Liver (tissue), 9 donors: Measurements from ENCODE around the gene DLGAP4. TPM values are rescaled to one million over a fixed set of nuclear protein-coding genes. Genes with fewer than 3 reads are reported as not detected.

ENCODE experiments used
- DNase-seq: peaks from one replicate; pipeline ENCODE4 v3.0.0-alpha.2; 2017; ENCODE audit warnings: low spot score
- H3K27ac ChIP-seq, 2 donors: one replicate each; pipeline ENCODE4 v1.7.0; 2013; ENCODE audit warnings: inconsistent platforms in 2 of 2, low read length in 2 of 2, control low read depth in 1 of 2, low read depth in 1 of 2, mild to moderate bottlenecking in 1 of 2
- H3K27me3 ChIP-seq, 4 donors: one replicate each; pipeline versions ENCODE4 v1.6.1 to v1.7.0; 2013; ENCODE audit warnings: low read length in 3 of 4, inconsistent platforms in 1 of 4, mild to moderate bottlenecking in 1 of 4, moderate library complexity in 1 of 4; ENCODE audit not compliant: control insufficient read depth in 4 of 4, insufficient read depth in 4 of 4
- H3K36me3 ChIP-seq, 4 donors: one replicate each; pipeline versions ENCODE4 v1.6.1 to v1.7.0; 2013; ENCODE audit warnings: low read length in 3 of 4, mild to moderate bottlenecking in 3 of 4, low read depth in 1 of 4, moderate library complexity in 1 of 4; ENCODE audit not compliant: control insufficient read depth in 4 of 4, insufficient read depth in 3 of 4
- H3K4me1 ChIP-seq, 4 donors: one replicate each; pipeline versions ENCODE4 v1.6.1 to v1.7.0; 2013; ENCODE audit warnings: low read length in 3 of 4, mild to moderate bottlenecking in 3 of 4, moderate library complexity in 1 of 4; ENCODE audit not compliant: control insufficient read depth in 4 of 4, insufficient read depth in 4 of 4
- H3K4me3 ChIP-seq, 3 donors: one replicate each; pipeline versions ENCODE4 v1.6.1 to v1.7.0; 2013; ENCODE audit warnings: low read length in 3 of 3, control low read depth in 1 of 3, low read depth in 1 of 3, mild to moderate bottlenecking in 1 of 3
- H3K9ac ChIP-seq, 2 donors: one replicate each; pipeline ENCODE4 v1.7.0; 2013; ENCODE audit warnings: low read length in 2 of 2, mild to moderate bottlenecking in 2 of 2, moderate library complexity in 2 of 2, control low read depth in 1 of 2, low read depth in 1 of 2
- H3K9me3 ChIP-seq, 4 donors: one replicate each; pipeline versions ENCODE4 v1.6.1 to v1.7.0; 2013; ENCODE audit warnings: low read length in 3 of 4; ENCODE audit not compliant: control insufficient read depth in 4 of 4
- EGR1 ChIP-seq, 2 donors: IDR thresholded peaks; 2 replicates each; pipeline ENCODE4 v1.6.1; 2016 to 2018; ENCODE audit warnings: antibody characterized with exemption in 2 of 2, low read depth in 2 of 2
- FOXA1 ChIP-seq: IDR thresholded peaks from 2 replicates; pipeline ENCODE4 v1.6.1; 2016; ENCODE audit warnings: antibody characterized with exemption
- FOXA2 ChIP-seq: IDR thresholded peaks from 2 replicates; pipeline ENCODE4 v1.6.1; 2016; ENCODE audit warnings: antibody characterized with exemption
- GABPA ChIP-seq, 2 donors: IDR thresholded peaks in 1 of 2; conservative IDR thresholded peaks in 1 of 2; 2 replicates each; pipeline ENCODE4 v1.6.1; 2016; ENCODE audit warnings: antibody characterized with exemption in 2 of 2, mild to moderate bottlenecking in 1 of 2, moderate library complexity in 1 of 2
- HNF4A ChIP-seq, 2 donors: conservative IDR thresholded peaks; 2 replicates each; pipeline ENCODE4 v1.6.1; 2016; ENCODE audit warnings: antibody characterized with exemption in 2 of 2, mild to moderate bottlenecking in 2 of 2
- HNF4G ChIP-seq: IDR thresholded peaks from 2 replicates; pipeline ENCODE4 v1.6.1; 2016; ENCODE audit warnings: antibody characterized with exemption
- JUND ChIP-seq, 2 donors: IDR thresholded peaks; 2 replicates each; pipeline ENCODE4 v1.6.1; 2016; ENCODE audit warnings: antibody characterized with exemption in 2 of 2
- NR2F2 ChIP-seq: IDR thresholded peaks from 2 replicates; pipeline ENCODE4 v1.6.1; 2016; ENCODE audit warnings: antibody characterized with exemption
- RAD21 ChIP-seq, 2 donors: IDR thresholded peaks; 2 replicates each; pipeline ENCODE4 v1.6.1; 2016; ENCODE audit warnings: antibody characterized with exemption in 2 of 2, mild to moderate bottlenecking in 2 of 2
- RXRA ChIP-seq, 2 donors: IDR thresholded peaks; 2 replicates each; pipeline ENCODE4 v1.6.1; 2017 to 2018; ENCODE audit warnings: antibody characterized with exemption in 2 of 2, mild to moderate bottlenecking in 1 of 2
- SP1 ChIP-seq: IDR thresholded peaks from 2 replicates; pipeline ENCODE4 v1.6.1; 2018; ENCODE audit warnings: antibody characterized with exemption, mild to moderate bottlenecking
- TAF1 ChIP-seq: conservative IDR thresholded peaks from 2 replicates; pipeline ENCODE4 v1.6.1; 2016; ENCODE audit warnings: antibody characterized with exemption, mild to moderate bottlenecking
- YY1 ChIP-seq: IDR thresholded peaks from 2 replicates; pipeline ENCODE4 v1.6.1; 2016; ENCODE audit warnings: antibody characterized with exemption, mild to moderate bottlenecking
- WGBS: extraction: QIAGEN DNeasy Blood & Tissue Kit; methylation state at CpG from one replicate; pipeline ENCODE4 v1.1.7; 2013; 5-methylcytosine and 5-hydroxymethylcytosine counted together
- polyA plus RNA-seq, 2 donors: library from polyadenylated mRNA; stranded (reverse) in 1 of 2; unstranded in 1 of 2; fragments of 200-250 nt in 1 of 2; fragments of >200 nt in 1 of 2; fragmentation: Nextera tagmentation in 1 of 2; extraction: Ambion mirVana in 1 of 2; gene quantifications; one replicate each; pipeline versions ENCODE4 v1.2.1 to v1.2.3, GENCODE V29; 2013 to 2015
- total RNA-seq, 2 donors: library from RNA; depleted of rRNA; stranded (reverse); fragments of >200 nt; gene quantifications; one replicate each; pipeline ENCODE4 v1.2.3, GENCODE V29; 2014
- TF ChIP-seq, protein P1 (sequence below): IDR thresholded peaks from 2 replicates; pipeline ENCODE4 v1.6.1; 2016; ENCODE audit warnings: antibody characterized with exemption
- TF ChIP-seq, protein P2 (sequence below): IDR thresholded peaks from 2 replicates; pipeline ENCODE4 v1.6.1; 2016; ENCODE audit warnings: antibody characterized with exemption
- TF ChIP-seq, protein P3 (sequence below): IDR thresholded peaks from 2 replicates; pipeline ENCODE4 v1.6.1; 2016; ENCODE audit warnings: antibody characterized with exemption, mild to moderate bottlenecking
- TF ChIP-seq, protein P4 (sequence below): IDR thresholded peaks from 2 replicates; pipeline ENCODE4 v1.6.1; 2016; ENCODE audit warnings: antibody characterized with exemption
- donor health status: healthy.
- donor health status: healthy.
- donor health status: healthy.
- donor health status: healthy.
- donor health status: healthy.

The DLGAP4 gene
- total and polyA plus RNA-seq, 4 donors, result 2.9 to 18.7 (median 11.2) TPM

DNA sequence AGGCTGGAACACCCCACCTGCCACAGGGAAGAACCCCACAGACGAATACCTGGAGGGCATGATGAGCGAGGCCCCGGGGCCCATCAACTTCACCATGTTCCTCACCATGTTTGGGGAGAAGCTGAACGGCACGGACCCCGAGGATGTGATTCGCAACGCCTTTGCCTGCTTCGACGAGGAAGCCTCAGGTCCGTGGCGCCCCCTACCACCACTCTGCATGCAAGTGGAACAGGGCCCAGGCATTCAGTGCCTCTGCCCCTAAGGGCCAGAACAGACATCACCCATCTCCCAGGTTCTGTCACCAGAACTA is 241.8 kb downstream of the DLGAP4 start (continued):
- TF ChIP-seq, protein P1, sequence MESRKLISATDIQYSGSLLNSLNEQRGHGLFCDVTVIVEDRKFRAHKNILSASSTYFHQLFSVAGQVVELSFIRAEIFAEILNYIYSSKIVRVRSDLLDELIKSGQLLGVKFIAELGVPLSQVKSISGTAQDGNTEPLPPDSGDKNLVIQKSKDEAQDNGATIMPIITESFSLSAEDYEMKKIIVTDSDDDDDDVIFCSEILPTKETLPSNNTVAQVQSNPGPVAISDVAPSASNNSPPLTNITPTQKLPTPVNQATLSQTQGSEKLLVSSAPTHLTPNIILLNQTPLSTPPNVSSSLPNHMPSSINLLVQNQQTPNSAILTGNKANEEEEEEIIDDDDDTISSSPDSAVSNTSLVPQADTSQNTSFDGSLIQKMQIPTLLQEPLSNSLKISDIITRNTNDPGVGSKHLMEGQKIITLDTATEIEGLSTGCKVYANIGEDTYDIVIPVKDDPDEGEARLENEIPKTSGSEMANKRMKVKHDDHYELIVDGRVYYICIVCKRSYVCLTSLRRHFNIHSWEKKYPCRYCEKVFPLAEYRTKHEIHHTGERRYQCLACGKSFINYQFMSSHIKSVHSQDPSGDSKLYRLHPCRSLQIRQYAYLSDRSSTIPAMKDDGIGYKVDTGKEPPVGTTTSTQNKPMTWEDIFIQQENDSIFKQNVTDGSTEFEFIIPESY, result no peak

DNA sequence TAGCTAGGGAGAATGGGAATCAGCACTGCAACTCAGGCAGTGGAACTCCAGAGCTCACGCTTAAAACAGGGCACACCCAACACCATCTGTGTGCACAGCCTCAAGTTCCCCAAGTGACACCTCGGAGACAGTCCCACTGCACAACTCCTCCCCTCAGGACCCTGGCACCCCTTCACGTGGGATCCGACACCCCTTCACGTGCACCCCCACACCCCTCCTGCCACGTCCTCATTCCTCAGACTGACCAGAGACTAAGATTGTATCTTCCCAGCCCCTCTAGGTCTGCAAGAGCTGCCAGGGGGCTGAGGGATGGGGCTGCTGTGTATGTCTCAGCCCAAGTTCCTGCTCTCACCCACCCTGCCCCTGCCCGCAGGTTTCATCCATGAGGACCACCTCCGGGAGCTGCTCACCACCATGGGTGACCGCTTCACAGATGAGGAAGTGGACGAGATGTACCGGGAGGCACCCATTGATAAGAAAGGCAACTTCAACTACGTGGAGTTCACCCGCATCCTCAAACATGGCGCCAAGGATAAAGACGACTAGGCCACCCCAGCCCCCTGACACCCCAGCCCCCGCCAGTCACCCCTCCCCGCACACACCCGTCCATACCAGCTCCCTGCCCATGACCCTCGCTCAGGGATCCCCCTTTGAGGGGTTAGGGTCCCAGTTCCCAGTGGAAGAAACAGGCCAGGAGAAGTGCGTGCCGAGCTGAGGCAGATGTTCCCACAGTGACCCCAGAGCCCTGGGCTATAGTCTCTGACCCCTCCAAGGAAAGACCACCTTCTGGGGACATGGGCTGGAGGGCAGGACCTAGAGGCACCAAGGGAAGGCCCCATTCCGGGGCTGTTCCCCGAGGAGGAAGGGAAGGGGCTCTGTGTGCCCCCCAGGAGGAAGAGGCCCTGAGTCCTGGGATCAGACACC is 242.8 kb downstream of the DLGAP4 start:
- no peak for TF ChIP-seq HNF4G
- TF ChIP-seq NR2F2, result no peak
- no peak for TF ChIP-seq RXRA (IDR thresholded peaks at IDR 0.05)
- no peak for TF ChIP-seq JUND (IDR thresholded peaks at IDR 0.05)
- no peak for TF ChIP-seq SP1
- TF ChIP-seq FOXA1, result no peak
- TF ChIP-seq, protein P2, sequence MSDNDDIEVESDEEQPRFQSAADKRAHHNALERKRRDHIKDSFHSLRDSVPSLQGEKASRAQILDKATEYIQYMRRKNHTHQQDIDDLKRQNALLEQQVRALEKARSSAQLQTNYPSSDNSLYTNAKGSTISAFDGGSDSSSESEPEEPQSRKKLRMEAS, result no peak
- TF ChIP-seq YY1, result no peak
- TF ChIP-seq, protein P3, sequence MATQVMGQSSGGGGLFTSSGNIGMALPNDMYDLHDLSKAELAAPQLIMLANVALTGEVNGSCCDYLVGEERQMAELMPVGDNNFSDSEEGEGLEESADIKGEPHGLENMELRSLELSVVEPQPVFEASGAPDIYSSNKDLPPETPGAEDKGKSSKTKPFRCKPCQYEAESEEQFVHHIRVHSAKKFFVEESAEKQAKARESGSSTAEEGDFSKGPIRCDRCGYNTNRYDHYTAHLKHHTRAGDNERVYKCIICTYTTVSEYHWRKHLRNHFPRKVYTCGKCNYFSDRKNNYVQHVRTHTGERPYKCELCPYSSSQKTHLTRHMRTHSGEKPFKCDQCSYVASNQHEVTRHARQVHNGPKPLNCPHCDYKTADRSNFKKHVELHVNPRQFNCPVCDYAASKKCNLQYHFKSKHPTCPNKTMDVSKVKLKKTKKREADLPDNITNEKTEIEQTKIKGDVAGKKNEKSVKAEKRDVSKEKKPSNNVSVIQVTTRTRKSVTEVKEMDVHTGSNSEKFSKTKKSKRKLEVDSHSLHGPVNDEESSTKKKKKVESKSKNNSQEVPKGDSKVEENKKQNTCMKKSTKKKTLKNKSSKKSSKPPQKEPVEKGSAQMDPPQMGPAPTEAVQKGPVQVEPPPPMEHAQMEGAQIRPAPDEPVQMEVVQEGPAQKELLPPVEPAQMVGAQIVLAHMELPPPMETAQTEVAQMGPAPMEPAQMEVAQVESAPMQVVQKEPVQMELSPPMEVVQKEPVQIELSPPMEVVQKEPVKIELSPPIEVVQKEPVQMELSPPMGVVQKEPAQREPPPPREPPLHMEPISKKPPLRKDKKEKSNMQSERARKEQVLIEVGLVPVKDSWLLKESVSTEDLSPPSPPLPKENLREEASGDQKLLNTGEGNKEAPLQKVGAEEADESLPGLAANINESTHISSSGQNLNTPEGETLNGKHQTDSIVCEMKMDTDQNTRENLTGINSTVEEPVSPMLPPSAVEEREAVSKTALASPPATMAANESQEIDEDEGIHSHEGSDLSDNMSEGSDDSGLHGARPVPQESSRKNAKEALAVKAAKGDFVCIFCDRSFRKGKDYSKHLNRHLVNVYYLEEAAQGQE, result no peak
- TF ChIP-seq HNF4A (conservative IDR thresholded peaks at IDR 0.05), result no peak
- TF ChIP-seq RAD21 (IDR thresholded peaks at IDR 0.05), result no peak
- TF ChIP-seq, protein P1, result no peak
- no peak for TF ChIP-seq GABPA (IDR thresholded peaks at IDR 0.05 in 1 of 2, conservative IDR thresholded peaks at IDR 0.05 in 1 of 2)
- no peak for TF ChIP-seq EGR1 (IDR thresholded peaks at IDR 0.05; ENCODE audit: low read depth in 2 of 2)
- TF ChIP-seq, protein P4, sequence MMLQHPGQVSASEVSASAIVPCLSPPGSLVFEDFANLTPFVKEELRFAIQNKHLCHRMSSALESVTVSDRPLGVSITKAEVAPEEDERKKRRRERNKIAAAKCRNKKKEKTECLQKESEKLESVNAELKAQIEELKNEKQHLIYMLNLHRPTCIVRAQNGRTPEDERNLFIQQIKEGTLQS, result no peak
- TF ChIP-seq FOXA2, result no peak
- TF ChIP-seq TAF1, result no peak
- Histone ChIP-seq H3K4me3 (no peak overlapping the region), H3K4me1 (no peaks in the 10 kb centered on the region), H3K27ac (no peak overlapping the region), H3K27me3 (no peaks in the 10 kb centered on the region), H3K9me3 (no peaks in the 10 kb centered on the region), H3K36me3 (no peaks in the 10 kb centered on the region), H3K9ac (no peak overlapping the region)
- WGBS, result 93% methylated on average over 23 of the region's 23 CpGs
- DNase-seq, result no peak
